B cell (primary cell): Measurements from ENCODE around the gene GCHFR. TPM values are rescaled to one million over a fixed set of nuclear protein-coding genes. Genes with fewer than 3 reads are reported as not detected.

Experiments used
- ATAC-seq: fragments of 200-7000 bp; cut with Tn5 transposase; one replicate; pipeline ENCODE4 v1.10.0; 2021; ENCODE audit warnings: low read depth, mild to moderate bottlenecking, moderate number of reproducible peaks, moderate library complexity
- CTCF ChIA-PET: fragments of 350-600 bp; sonication (Branson Sonifier 250); formaldehyde crosslinking; loops from one replicate; lab custom pipeline; 2021; ENCODE audit warnings: antibody characterized with exemption, inconsistent platforms; lab: Charles Lee
- POLR2A ChIA-PET: fragments of 350-600 bp; sonication (Branson Sonifier 250); formaldehyde crosslinking; loops from one replicate; lab custom pipeline; 2021; ENCODE audit warnings: antibody characterized with exemption; lab: Charles Lee
- DNase-seq: peaks from one replicate; pipeline ENCODE4 v3.0.0; 2013
- H2AFZ ChIP-seq: 2 replicates; pipeline ENCODE4 v1.6.1; 2012; ENCODE audit warnings: mild to moderate bottlenecking, low read depth, low read length; ENCODE audit not compliant: insufficient read depth, poor library complexity, severe bottlenecking
- H3K27ac ChIP-seq, 2 donors: 1 replicate in 1 of 2; 2 replicates in 1 of 2; pipeline ENCODE4 v1.5.1; 2012 to 2013; ENCODE audit warnings: low read length in 2 of 2, mild to moderate bottlenecking in 2 of 2, moderate library complexity in 1 of 2
- H3K27me3 ChIP-seq, 4 experiments: fragments of 200-600 bp in 1 of 4; sonication (generic) in 1 of 4; replicated peaks in 1 of 4; 1 replicate in 2 of 4; 2 replicates in 2 of 4; pipeline versions ENCODE4 v1.6.1 to v1.7.0; 2013 to 2016; ENCODE audit warnings: low read length in 3 of 4, mild to moderate bottlenecking in 2 of 4, mixed read lengths in 1 of 4, moderate library complexity in 1 of 4; ENCODE audit not compliant: insufficient read depth in 4 of 4, control insufficient read depth in 3 of 4; ENCODE audit errors: control extremely low read depth in 1 of 4
- H3K36me3 ChIP-seq, 2 experiments: replicated peaks in 1 of 2; 1 replicate in 1 of 2; 2 replicates in 1 of 2; pipeline versions ENCODE4 v1.6.1 to v1.7.1; 2013; ENCODE audit warnings: low read length in 1 of 2; ENCODE audit not compliant: insufficient read depth in 2 of 2, control insufficient read depth in 1 of 2; ENCODE audit errors: control extremely low read depth in 1 of 2, extremely low read depth in 1 of 2
- H3K4me1 ChIP-seq, 2 donors: fragments of 200-600 bp in 1 of 2; sonication (generic) in 1 of 2; 1 replicate in 1 of 2; 2 replicates in 1 of 2; pipeline versions ENCODE4 v1.5.1 to v1.6.1; 2013 to 2017; ENCODE audit warnings: low read length in 2 of 2; ENCODE audit not compliant: control insufficient read depth in 2 of 2, insufficient read depth in 2 of 2
- H3K4me2 ChIP-seq: replicated peaks from 2 replicates; pipeline ENCODE3; 2012; ENCODE audit warnings: mild to moderate bottlenecking, low read depth, low read length; ENCODE audit not compliant: poor library complexity, severe bottlenecking
- H3K4me3 ChIP-seq, 5 experiments: fragments of 200-600 bp in 1 of 5; sonication (generic) in 1 of 5; 1 replicate in 3 of 5; 2 replicates in 2 of 5; pipeline versions ENCODE4 v1.5.1 to v1.7.0; 2011 to 2016; ENCODE audit warnings: low read length in 4 of 5, mild to moderate bottlenecking in 4 of 5, low read depth in 2 of 5, control low read depth in 1 of 5, moderate library complexity in 1 of 5; ENCODE audit not compliant: insufficient read depth in 1 of 5; ENCODE audit errors: control extremely low read depth in 1 of 5, extremely low read depth in 1 of 5
- H3K79me2 ChIP-seq: fragments of 200-600 bp; sonication (generic); one replicate; pipeline ENCODE4 v1.6.0; 2016; ENCODE audit warnings: low read length; ENCODE audit not compliant: control insufficient read depth, insufficient read depth
- H3K9ac ChIP-seq: fragments of 200-600 bp; sonication (generic); 2 replicates; pipeline ENCODE4 v1.6.1; 2017; ENCODE audit warnings: mild to moderate bottlenecking, low read length, moderate library complexity
- H3K9me3 ChIP-seq, 3 donors: one replicate each; pipeline versions ENCODE4 v1.6.1 to v1.7.1; 2013; ENCODE audit warnings: low read length in 2 of 3; ENCODE audit not compliant: control insufficient read depth in 2 of 3, insufficient read depth in 1 of 3; ENCODE audit errors: control extremely low read depth in 1 of 3
- H4K20me1 ChIP-seq: 2 replicates; pipeline ENCODE4 v1.6.0; 2012; ENCODE audit warnings: mild to moderate bottlenecking, low read length; ENCODE audit not compliant: insufficient read depth, control insufficient read depth, poor library complexity, severe bottlenecking
- H3K27ac Mint-ChIP-seq: one replicate; pipeline ENCODE4 v1.8.0; 2021; ENCODE audit warnings: mixed read lengths
- H3K27me3 Mint-ChIP-seq: one replicate; pipeline ENCODE4 v1.8.0; 2021; ENCODE audit warnings: mixed read lengths
- H3K4me1 Mint-ChIP-seq: one replicate; pipeline ENCODE4 v1.8.0; 2021; ENCODE audit warnings: mixed read lengths
- H3K4me3 Mint-ChIP-seq: one replicate; pipeline ENCODE4 v1.8.0; 2021; ENCODE audit warnings: mixed read lengths
- H3K9me3 Mint-ChIP-seq: one replicate; pipeline ENCODE4 v1.8.0; 2022; ENCODE audit warnings: mixed read lengths; ENCODE audit not compliant: insufficient read depth
- EZH2 ChIP-seq: IDR thresholded peaks from 2 replicates; pipeline ENCODE4 v1.6.1; 2012; ENCODE audit warnings: borderline replicate concordance, low read depth, mild to moderate bottlenecking, moderate library complexity, low read length; ENCODE audit not compliant: insufficient read depth, poor library complexity, severe bottlenecking
- WGBS: methylation state at CpG from one replicate; pipeline ENCODE4 v1.1.5; 2013; ENCODE audit warnings: missing lambda C conversion rate; ENCODE audit not compliant: insufficient coverage; 5-methylcytosine and 5-hydroxymethylcytosine counted together
- intact Hi-C: fragments of 100-400 bp; cut with micrococcal nuclease; formaldehyde crosslinking; loops from one replicate; pipeline ENCODE4 v1.10.0; 2022
- polyA plus RNA-seq: library from polyadenylated mRNA; depleted of rRNA; stranded (reverse); fragments of >200 nt; gene quantifications from 2 replicates; pipeline ENCODE4 v1.2.3, GENCODE V29; 2012
- total RNA-seq, 2 donors: library from RNA; stranded (reverse); fragments of 120-200 nt in 1 of 2; gene quantifications; 1 replicate in 1 of 2; 2 replicates in 1 of 2; pipeline versions ENCODE4 v1.2.3 to v1.2.4, GENCODE V29; 2013 to 2022
- TF ChIP-seq, protein P1 (sequence below): fragments of 200-600 bp; IDR thresholded peaks from one replicate; pipeline ENCODE4 v1.8.0; 2022; ENCODE audit warnings: antibody characterized with exemption, mild to moderate bottlenecking

GCHFR gene
- total and polyA plus RNA-seq, 2 donors (not counting 1 experiment from before 2014, with no cell fraction given) = 14.3 to 23.7 TPM

DNA sequence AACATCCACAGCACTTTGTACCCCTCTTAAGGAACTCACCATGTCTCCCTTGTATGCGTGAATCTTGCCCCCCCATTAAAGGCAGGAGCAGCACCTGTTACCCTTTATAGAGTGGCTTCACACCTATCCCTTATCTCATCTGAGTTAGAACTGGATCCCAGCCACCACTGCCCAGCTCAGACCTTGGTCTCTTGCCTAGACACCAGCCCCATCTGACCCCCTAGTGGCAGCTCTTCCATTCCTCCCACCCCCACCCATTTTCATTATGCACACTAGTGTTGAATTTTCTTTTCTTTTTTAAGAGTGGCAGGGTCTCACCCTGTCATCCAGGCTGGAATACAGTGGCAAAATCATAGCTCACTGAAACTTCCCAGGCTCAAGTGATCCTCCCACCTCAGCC, 39.8 kb downstream of the GCHFR start:
- H3K4me3 Mint-ChIP-seq = no peak overlapping the region
- Histone ChIP-seq H3K27me3 (no peaks in the 10 kb centered on the region), H3K79me2 (peaks cover 87% of the 10 kb centered on the region), H3K4me3 (no peak overlapping the region), H4K20me1 (peaks cover 19% of the 10 kb centered on the region), H3K36me3 (peaks cover 0 to under 1% of the 10 kb centered on the region in 2 experiments), H3K27ac (no peak overlapping the region), H3K4me2 (no peak overlapping the region), H2AFZ (no peak overlapping the region), H3K4me1 (peaks cover 12 to 17% of the 10 kb centered on the region in 2 donors), H3K9ac (no peak overlapping the region), H3K9me3 (no peaks in the 10 kb centered on the region)
- intact Hi-C loops = no loop called here
- 100% methylated on average over 1 of the region's 1 CpG for WGBS
- ChIA-PET CTCF (interaction anchor here (1.8 kb wide), 1 partner anchor 18 kb away, joined by 5 read pairs; no protein-coding TSS in a partner anchor), POLR2A (no interaction called here)
- H3K9me3 Mint-ChIP-seq = no peaks in the 10 kb centered on the region
- TF ChIP-seq, protein P1, sequence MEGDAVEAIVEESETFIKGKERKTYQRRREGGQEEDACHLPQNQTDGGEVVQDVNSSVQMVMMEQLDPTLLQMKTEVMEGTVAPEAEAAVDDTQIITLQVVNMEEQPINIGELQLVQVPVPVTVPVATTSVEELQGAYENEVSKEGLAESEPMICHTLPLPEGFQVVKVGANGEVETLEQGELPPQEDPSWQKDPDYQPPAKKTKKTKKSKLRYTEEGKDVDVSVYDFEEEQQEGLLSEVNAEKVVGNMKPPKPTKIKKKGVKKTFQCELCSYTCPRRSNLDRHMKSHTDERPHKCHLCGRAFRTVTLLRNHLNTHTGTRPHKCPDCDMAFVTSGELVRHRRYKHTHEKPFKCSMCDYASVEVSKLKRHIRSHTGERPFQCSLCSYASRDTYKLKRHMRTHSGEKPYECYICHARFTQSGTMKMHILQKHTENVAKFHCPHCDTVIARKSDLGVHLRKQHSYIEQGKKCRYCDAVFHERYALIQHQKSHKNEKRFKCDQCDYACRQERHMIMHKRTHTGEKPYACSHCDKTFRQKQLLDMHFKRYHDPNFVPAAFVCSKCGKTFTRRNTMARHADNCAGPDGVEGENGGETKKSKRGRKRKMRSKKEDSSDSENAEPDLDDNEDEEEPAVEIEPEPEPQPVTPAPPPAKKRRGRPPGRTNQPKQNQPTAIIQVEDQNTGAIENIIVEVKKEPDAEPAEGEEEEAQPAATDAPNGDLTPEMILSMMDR = no peak
- no peak for TF ChIP-seq EZH2
- H3K4me1 Mint-ChIP-seq = peaks cover 29% of the 10 kb centered on the region
- no peak for DNase-seq
- ATAC-seq = no peak
- H3K27me3 Mint-ChIP-seq = no peaks in the 10 kb centered on the region
- H3K27ac Mint-ChIP-seq = no peak overlapping the region

DNA sequence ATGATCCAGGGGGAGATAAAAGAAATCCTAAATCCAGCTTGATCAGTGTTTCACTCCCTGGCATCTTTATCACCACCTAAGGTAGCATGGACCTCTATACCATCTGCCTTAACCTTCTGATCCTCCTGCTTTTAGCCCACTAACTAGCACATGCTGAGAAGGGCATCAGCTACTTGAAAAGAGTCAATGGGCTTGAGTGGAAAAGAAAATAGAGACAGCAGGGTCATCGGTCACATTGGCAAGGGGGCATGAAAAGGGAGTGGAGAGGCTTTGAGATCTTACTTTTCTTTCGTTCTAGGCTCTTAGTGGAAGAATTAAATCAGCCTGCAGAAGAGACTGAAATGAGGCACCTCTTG, 42.8 kb downstream of the GCHFR start:
- TF ChIP-seq EZH2 = no peak
- TF ChIP-seq, protein P1 = no peak
- Mint-ChIP-seq H3K4me1 (peaks cover 26% of the 10 kb centered on the region), H3K27me3 (no peaks in the 10 kb centered on the region), H3K27ac (peak overlapping the region; percentile 98), H3K4me3 (peak overlapping the region; percentile 99), H3K9me3 (no peaks in the 10 kb centered on the region)
- Histone ChIP-seq H3K4me3 (peak overlapping the region; percentile 78 to 100 (median 100)), H4K20me1 (peaks cover 13% of the 10 kb centered on the region), H3K4me1 (peaks cover 12 to 18% of the 10 kb centered on the region in 2 donors), H3K36me3 (peaks cover 0 to 16% of the 10 kb centered on the region in 2 experiments), H3K27me3 (no peaks in the 10 kb centered on the region), H3K9me3 (no peaks in the 10 kb centered on the region), H2AFZ (peak overlapping the region; percentile 99), H3K79me2 (peaks cover 66% of the 10 kb centered on the region), H3K9ac (peak overlapping the region; percentile 84), H3K4me2 (peak overlapping the region; percentile 73), H3K27ac (peak overlapping the region; percentile 86 to 95)
- DNase-seq (no peak), ATAC-seq (no peak)
- CTCF ChIA-PET = interaction anchor here (0.9 to 1.6 kb wide), 5 partner anchors 16 to 217 kb away, joined by 3 to 5 read pairs (median 4); no protein-coding TSS in a partner anchor
- POLR2A ChIA-PET = interaction anchor here (0.6 to 1.7 kb wide), 3 partner anchors 31 to 112 kb away, joined by 4 to 7 read pairs (median 5); partner anchors contain the start of genes RAD51 and SPINT1
- WGBS = 0% methylated on average over 2 of the region's 2 CpGs
- intact Hi-C loops = loop anchor here (1.0 to 5.0 kb wide), 8 partner anchors 37 to 611 kb away; partner anchors contain the start of genes C15orf62, KNL1, RMDN3 and RPUSD2
